ENCODE measurements around the gene PPM1H. TPM values are rescaled to one million over a fixed set of nuclear protein-coding genes. Genes with fewer than 3 reads are reported as not detected.
A peak's percentile ranks its signal among the peaks of the same experiment; 100 is the strongest.

Gene PPM1H
- total and polyA plus RNA-seq, 4 donors: 2.3 to 7.2 (median 4.1) TPM

DNA sequence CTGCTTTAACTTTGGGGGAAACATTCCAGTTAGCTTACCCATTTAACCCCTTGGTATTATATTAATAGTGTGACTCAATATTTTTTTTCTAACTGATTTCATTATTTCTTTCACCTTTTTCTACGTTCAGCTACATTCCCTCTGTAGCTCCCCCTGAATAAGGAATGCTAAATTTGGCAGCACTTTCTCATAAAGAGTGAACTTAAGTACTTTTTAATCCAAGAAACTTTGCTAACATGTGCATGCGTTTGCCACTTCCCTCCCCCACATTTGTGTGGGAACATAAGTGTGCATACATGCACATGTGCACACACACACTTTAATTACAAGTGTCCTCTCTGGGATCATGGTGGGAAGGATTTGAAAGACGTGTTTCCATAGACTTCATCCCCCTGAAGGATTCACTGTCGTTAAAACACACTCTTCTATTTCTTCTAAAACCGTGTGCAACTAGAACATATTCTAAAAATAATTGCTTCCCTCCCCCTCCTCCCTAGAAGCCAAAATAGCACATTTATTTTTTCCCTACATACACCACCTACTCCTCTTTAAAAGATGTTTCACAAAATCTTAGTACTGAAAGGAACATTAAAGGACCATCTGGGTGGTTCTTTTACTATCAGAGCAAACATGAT, 142.6 kb downstream of the PPM1H start:
- H3K36me3 ChIP-seq (ENCODE audit: control insufficient read depth in 4 of 4, insufficient read depth in 3 of 4, low read depth in 1 of 4, low read length in 3 of 4): no peaks in the 10 kb centered on the region
- H3K4me1 ChIP-seq (ENCODE audit: control insufficient read depth in 4 of 4, insufficient read depth in 4 of 4, low read length in 3 of 4): peaks cover 0 to 13% (median 6%) of the 10 kb centered on the region in 4 donors
- H3K9ac ChIP-seq (ENCODE audit: low read depth in 1 of 2, low read length in 2 of 2): no peak overlapping the region
- no peak overlapping the region for H3K4me3 ChIP-seq (ENCODE audit: low read depth in 1 of 3, low read length in 3 of 3)
- TF ChIP-seq SP1 (IDR thresholded peaks at IDR 0.05): no peak
- TF ChIP-seq, protein P1, sequence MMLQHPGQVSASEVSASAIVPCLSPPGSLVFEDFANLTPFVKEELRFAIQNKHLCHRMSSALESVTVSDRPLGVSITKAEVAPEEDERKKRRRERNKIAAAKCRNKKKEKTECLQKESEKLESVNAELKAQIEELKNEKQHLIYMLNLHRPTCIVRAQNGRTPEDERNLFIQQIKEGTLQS (IDR thresholded peaks at IDR 0.05): no peak
- TF ChIP-seq, protein P2, sequence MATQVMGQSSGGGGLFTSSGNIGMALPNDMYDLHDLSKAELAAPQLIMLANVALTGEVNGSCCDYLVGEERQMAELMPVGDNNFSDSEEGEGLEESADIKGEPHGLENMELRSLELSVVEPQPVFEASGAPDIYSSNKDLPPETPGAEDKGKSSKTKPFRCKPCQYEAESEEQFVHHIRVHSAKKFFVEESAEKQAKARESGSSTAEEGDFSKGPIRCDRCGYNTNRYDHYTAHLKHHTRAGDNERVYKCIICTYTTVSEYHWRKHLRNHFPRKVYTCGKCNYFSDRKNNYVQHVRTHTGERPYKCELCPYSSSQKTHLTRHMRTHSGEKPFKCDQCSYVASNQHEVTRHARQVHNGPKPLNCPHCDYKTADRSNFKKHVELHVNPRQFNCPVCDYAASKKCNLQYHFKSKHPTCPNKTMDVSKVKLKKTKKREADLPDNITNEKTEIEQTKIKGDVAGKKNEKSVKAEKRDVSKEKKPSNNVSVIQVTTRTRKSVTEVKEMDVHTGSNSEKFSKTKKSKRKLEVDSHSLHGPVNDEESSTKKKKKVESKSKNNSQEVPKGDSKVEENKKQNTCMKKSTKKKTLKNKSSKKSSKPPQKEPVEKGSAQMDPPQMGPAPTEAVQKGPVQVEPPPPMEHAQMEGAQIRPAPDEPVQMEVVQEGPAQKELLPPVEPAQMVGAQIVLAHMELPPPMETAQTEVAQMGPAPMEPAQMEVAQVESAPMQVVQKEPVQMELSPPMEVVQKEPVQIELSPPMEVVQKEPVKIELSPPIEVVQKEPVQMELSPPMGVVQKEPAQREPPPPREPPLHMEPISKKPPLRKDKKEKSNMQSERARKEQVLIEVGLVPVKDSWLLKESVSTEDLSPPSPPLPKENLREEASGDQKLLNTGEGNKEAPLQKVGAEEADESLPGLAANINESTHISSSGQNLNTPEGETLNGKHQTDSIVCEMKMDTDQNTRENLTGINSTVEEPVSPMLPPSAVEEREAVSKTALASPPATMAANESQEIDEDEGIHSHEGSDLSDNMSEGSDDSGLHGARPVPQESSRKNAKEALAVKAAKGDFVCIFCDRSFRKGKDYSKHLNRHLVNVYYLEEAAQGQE (IDR thresholded peaks at IDR 0.05): no peak
- no peak for TF ChIP-seq NR2F2 (IDR thresholded peaks at IDR 0.05)
- TF ChIP-seq, protein P3, sequence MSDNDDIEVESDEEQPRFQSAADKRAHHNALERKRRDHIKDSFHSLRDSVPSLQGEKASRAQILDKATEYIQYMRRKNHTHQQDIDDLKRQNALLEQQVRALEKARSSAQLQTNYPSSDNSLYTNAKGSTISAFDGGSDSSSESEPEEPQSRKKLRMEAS (IDR thresholded peaks at IDR 0.05): no peak
- TF ChIP-seq FOXA2 (IDR thresholded peaks at IDR 0.05): no peak
- TF ChIP-seq HNF4A (conservative IDR thresholded peaks at IDR 0.05): no peak
- TF ChIP-seq RAD21 (IDR thresholded peaks at IDR 0.05): no peak
- no peak for TF ChIP-seq TAF1 (conservative IDR thresholded peaks at IDR 0.05)
- H3K27ac ChIP-seq (ENCODE audit: low read depth in 1 of 2, low read length in 2 of 2): no peak overlapping the region
- WGBS: 79% methylated on average over 5 of the region's 5 CpGs
- no peaks in the 10 kb centered on the region for H3K27me3 ChIP-seq (ENCODE audit: control insufficient read depth in 4 of 4, insufficient read depth in 4 of 4, low read length in 3 of 4)
- H3K9me3 ChIP-seq (ENCODE audit: control insufficient read depth in 4 of 4, low read length in 3 of 4): no peaks in the 10 kb centered on the region
- DNase-seq (ENCODE audit: low spot score): no peak

DNA sequence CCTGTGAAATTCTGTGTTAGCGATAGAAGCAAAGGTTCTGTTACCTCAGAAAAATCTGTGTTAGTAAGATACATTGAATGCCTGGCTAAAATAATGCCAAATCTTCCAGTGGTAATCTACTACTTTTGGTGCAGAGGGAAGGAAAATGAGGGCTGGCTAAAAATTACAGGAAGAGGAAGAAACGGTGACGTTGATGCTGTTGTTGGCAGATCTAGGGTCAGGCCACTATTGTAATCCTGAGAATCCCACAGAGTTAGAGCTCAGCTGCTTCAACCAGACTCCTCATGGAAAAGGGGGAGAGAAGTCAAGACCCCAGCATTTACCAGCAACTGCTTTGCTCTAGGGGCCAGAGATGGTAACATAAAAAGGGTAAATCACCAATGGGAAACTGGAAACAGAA, 145.1 kb downstream of the PPM1H start:
- H3K9me3 ChIP-seq (ENCODE audit: control insufficient read depth in 4 of 4, low read length in 3 of 4): no peaks in the 10 kb centered on the region

More for the DNA sequence above, 145.1 kb downstream of the PPM1H start:
- Histone ChIP-seq H3K4me3 (ENCODE audit: low read depth in 1 of 3, low read length in 3 of 3) (no peak overlapping the region), H3K9ac (ENCODE audit: low read depth in 1 of 2, low read length in 2 of 2) (no peak overlapping the region), H3K27me3 (ENCODE audit: control insufficient read depth in 4 of 4, insufficient read depth in 4 of 4, low read length in 3 of 4) (no peaks in the 10 kb centered on the region), H3K36me3 (ENCODE audit: control insufficient read depth in 4 of 4, insufficient read depth in 3 of 4, low read depth in 1 of 4, low read length in 3 of 4) (no peaks in the 10 kb centered on the region), H3K27ac (ENCODE audit: low read depth in 1 of 2, low read length in 2 of 2) (peak overlapping the region in 1 of 2 donors; percentile 29), H3K4me1 (ENCODE audit: control insufficient read depth in 4 of 4, insufficient read depth in 4 of 4, low read length in 3 of 4) (peaks cover 2 to 13% (median 8%) of the 10 kb centered on the region in 4 donors)
- TF ChIP-seq RXRA (IDR thresholded peaks at IDR 0.05) (no peak), RAD21 (IDR thresholded peaks at IDR 0.05) (no peak), EGR1 (IDR thresholded peaks at IDR 0.05; ENCODE audit: low read depth in 2 of 2) (no peak), YY1 (IDR thresholded peaks at IDR 0.05) (no peak), FOXA1 (IDR thresholded peaks at IDR 0.05) (no peak), NR2F2 (IDR thresholded peaks at IDR 0.05) (no peak), HNF4G (IDR thresholded peaks at IDR 0.05) (no peak), TAF1 (conservative IDR thresholded peaks at IDR 0.05) (no peak), HNF4A (conservative IDR thresholded peaks at IDR 0.05) (no peak)
- TF ChIP-seq, protein P4, sequence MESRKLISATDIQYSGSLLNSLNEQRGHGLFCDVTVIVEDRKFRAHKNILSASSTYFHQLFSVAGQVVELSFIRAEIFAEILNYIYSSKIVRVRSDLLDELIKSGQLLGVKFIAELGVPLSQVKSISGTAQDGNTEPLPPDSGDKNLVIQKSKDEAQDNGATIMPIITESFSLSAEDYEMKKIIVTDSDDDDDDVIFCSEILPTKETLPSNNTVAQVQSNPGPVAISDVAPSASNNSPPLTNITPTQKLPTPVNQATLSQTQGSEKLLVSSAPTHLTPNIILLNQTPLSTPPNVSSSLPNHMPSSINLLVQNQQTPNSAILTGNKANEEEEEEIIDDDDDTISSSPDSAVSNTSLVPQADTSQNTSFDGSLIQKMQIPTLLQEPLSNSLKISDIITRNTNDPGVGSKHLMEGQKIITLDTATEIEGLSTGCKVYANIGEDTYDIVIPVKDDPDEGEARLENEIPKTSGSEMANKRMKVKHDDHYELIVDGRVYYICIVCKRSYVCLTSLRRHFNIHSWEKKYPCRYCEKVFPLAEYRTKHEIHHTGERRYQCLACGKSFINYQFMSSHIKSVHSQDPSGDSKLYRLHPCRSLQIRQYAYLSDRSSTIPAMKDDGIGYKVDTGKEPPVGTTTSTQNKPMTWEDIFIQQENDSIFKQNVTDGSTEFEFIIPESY (IDR thresholded peaks at IDR 0.05): no peak
- TF ChIP-seq, protein P3 (IDR thresholded peaks at IDR 0.05): no peak
- DNase-seq (ENCODE audit: low spot score): no peak
- WGBS: 88% methylated on average over 3 of the region's 3 CpGs

Measured in liver (tissue), 9 donors.